CD4-positive, alpha-beta memory T cell (primary cell): ENCODE data around the gene CERS6. TPM values are rescaled to one million over a fixed set of nuclear protein-coding genes. Genes with fewer than 3 reads are reported as not detected.

Experiments used
- CTCF ChIA-PET: fragments of 350-600 bp; sonication (Branson Sonifier 250); formaldehyde crosslinking; loops from one replicate; lab custom pipeline; 2021; ENCODE audit warnings: inconsistent platforms; ENCODE audit not compliant: partially characterized antibody; lab: Charles Lee
- POLR2A ChIA-PET: fragments of 350-600 bp; sonication (Branson Sonifier 250); formaldehyde crosslinking; loops from one replicate; lab custom pipeline; 2021; ENCODE audit not compliant: partially characterized antibody; lab: Charles Lee
- DNase-seq, 5 donors: peaks; one replicate each; pipeline versions ENCODE4 v3.0.0 to v3.0.0-alpha.2; 2020 to 2022; ENCODE audit warnings: mixed read lengths in 1 of 5
- H3K27ac ChIP-seq: one replicate; pipeline ENCODE4 v1.7.0; 2013; ENCODE audit warnings: low read depth, low read length
- H3K27me3 ChIP-seq: 2 replicates; pipeline ENCODE4 v1.7.0; 2013; ENCODE audit warnings: mild to moderate bottlenecking, low read length, moderate library complexity; ENCODE audit not compliant: insufficient read depth
- H3K36me3 ChIP-seq: 2 replicates; pipeline ENCODE4 v1.7.0; 2013; ENCODE audit warnings: mild to moderate bottlenecking, low read length, moderate library complexity; ENCODE audit not compliant: insufficient read depth
- H3K4me1 ChIP-seq: 2 replicates; pipeline ENCODE4 v1.7.0; 2013; ENCODE audit warnings: mild to moderate bottlenecking, low read length, moderate library complexity; ENCODE audit not compliant: insufficient read depth
- H3K4me3 ChIP-seq, 2 donors: one replicate each; pipeline ENCODE4 v1.7.0; 2013; ENCODE audit warnings: low read length in 2 of 2, mild to moderate bottlenecking in 1 of 2
- H3K9me3 ChIP-seq, 2 donors: one replicate each; pipeline ENCODE4 v1.7.0; 2013; ENCODE audit warnings: low read length in 2 of 2, control low read depth in 1 of 2; ENCODE audit not compliant: control insufficient read depth in 1 of 2
- H3K27ac Mint-ChIP-seq, 7 donors: one replicate each; pipeline ENCODE4 v1.8.0; 2020 to 2021; ENCODE audit warnings: mixed read lengths in 7 of 7, mild to moderate bottlenecking in 6 of 7, inconsistent platforms in 3 of 7, moderate library complexity in 3 of 7
- H3K27me3 Mint-ChIP-seq, 2 donors: one replicate each; pipeline ENCODE4 v1.8.0; 2020 to 2021; ENCODE audit warnings: mixed read lengths in 2 of 2
- H3K36me3 Mint-ChIP-seq, 2 donors: one replicate each; pipeline ENCODE4 v1.8.0; 2020 to 2021; ENCODE audit warnings: mixed read lengths in 2 of 2, inconsistent platforms in 1 of 2, mild to moderate bottlenecking in 1 of 2
- H3K4me1 Mint-ChIP-seq, 4 donors: one replicate each; pipeline ENCODE4 v1.8.0; 2020 to 2021; ENCODE audit warnings: mixed read lengths in 4 of 4, mild to moderate bottlenecking in 1 of 4
- H3K4me3 Mint-ChIP-seq, 8 donors: one replicate each; pipeline ENCODE4 v1.8.0; 2020 to 2021; ENCODE audit warnings: mixed read lengths in 8 of 8, mild to moderate bottlenecking in 7 of 8, moderate library complexity in 6 of 8, inconsistent platforms in 3 of 8
- H3K9me3 Mint-ChIP-seq, 8 donors: one replicate each; pipeline ENCODE4 v1.8.0; 2020 to 2021; ENCODE audit warnings: mixed read lengths in 8 of 8, mild to moderate bottlenecking in 5 of 8, inconsistent platforms in 3 of 8, moderate library complexity in 1 of 8
- intact Hi-C: fragments of 100-400 bp; cut with micrococcal nuclease; formaldehyde crosslinking; loops from one replicate; pipeline ENCODE4 v1.15.1; 2023
- polyA plus RNA-seq, 2 donors: library from polyadenylated mRNA; unstranded; fragments of 300-500 nt; fragmentation: Illumina TruSeq; gene quantifications; one replicate each; pipeline ENCODE4 v1.2.3, GENCODE V29; 2021
- total RNA-seq, 2 experiments: library from RNA; stranded (reverse); gene quantifications; one replicate each; pipeline ENCODE4 v1.2.3, GENCODE V29; 2021

The CERS6 gene
- total and polyA plus RNA-seq, 4 experiments from 2014 or later, result 5.1 to 11.3 (median 7.6) TPM

DNA sequence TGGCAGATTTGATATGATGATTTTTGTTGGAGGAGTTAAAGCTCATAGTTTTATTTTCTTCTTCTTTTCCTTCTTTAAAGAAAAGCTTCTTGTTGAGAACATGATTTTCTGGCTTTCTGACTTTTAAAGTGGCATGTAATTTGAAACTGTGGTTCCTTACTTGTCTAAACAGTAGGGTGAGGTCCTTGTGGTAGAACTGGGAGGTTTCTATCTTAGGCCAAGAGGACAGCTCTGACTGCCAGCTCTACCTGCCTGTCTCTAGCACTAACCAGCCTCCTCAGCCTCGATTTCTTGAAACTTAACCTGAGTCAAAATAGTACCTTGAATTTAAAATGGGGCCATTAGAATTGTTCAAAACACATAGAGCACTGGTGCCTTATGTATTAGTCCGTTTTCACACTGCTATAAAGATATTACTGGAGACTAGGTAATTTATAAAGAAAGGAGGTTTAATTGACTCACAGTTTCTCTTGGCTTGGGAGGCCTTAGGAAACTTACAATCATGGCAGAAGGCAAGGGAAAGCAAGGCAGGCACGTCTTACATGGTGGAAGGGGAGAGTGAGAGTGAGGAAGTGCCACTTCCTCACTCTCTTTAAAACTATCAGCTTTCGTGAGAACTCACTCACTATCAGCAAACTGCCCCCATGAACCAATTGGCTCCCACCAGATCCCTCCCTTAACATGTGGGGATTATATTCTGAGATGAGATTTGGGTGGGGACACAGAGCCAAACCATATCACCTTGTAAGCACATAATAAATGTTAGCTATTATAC lies 119.0 kb downstream of the CERS6 start:
- intact Hi-C loops, result no loop called here
- no peaks in the 10 kb centered on the region for H3K36me3 Mint-ChIP-seq
- CTCF ChIA-PET, result interaction anchor here (0.9 kb wide), 1 partner anchor 10 kb away, joined by 5 read pairs; no protein-coding TSS in a partner anchor

DNA sequence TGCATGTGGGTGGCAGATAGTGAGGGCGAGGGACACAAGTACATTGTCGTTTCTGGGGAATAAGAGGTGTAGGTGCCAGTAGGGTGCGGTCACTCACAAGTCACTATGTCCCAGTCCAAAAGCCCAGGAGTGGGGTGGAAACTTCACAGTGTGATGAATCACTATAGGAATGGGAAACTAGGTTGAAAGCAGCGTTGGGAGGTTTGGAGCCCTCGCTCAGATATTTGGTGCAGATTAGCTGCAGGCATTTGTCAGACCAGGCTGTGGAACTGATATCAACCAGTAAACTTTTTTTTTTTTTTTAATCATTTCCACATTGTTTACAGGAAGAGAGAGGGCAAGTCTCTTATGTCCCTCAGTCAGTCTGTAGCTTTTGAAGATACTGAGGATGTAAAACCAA lies 121.8 kb downstream of the CERS6 start:
- DNase-seq, result no peak
- Mint-ChIP-seq H3K4me1 (peaks cover 18 to 29% (median 23%) of the 10 kb centered on the region in 4 donors), H3K36me3 (no peaks in the 10 kb centered on the region), H3K9me3 (peaks cover 0 to 2% (median 0%) of the 10 kb centered on the region in 8 donors), H3K4me3 (no peak overlapping the region), H3K27me3 (no peaks in the 10 kb centered on the region), H3K27ac (no peak overlapping the region)
- H3K9me3 ChIP-seq, result no peaks in the 10 kb centered on the region
- H3K4me1 ChIP-seq, result peaks cover 34% of the 10 kb centered on the region
- H3K36me3 ChIP-seq, result no peaks in the 10 kb centered on the region
- no peak overlapping the region for H3K4me3 ChIP-seq
- ChIA-PET CTCF (interaction anchor here (0.5 to 0.9 kb wide), 3 partner anchors 91 to 261 kb away, joined by 3 read pairs; no protein-coding TSS in a partner anchor), POLR2A (no interaction called here)
- no peaks in the 10 kb centered on the region for H3K27me3 ChIP-seq
- intact Hi-C loops, result no loop called here
- H3K27ac ChIP-seq, result no peak overlapping the region

More for the DNA sequence above, 119.0 kb downstream of the CERS6 start:
- Mint-ChIP-seq H3K4me1 (peaks cover 0 to 15% (median 8%) of the 10 kb centered on the region in 4 donors), H3K4me3 (no peak overlapping the region), H3K9me3 (peaks cover 0 to 2% (median 0%) of the 10 kb centered on the region in 8 donors), H3K27me3 (no peaks in the 10 kb centered on the region), H3K27ac (peak overlapping the region in 5 of 7 donors; percentile 4 to 62 (median 43))
- Histone ChIP-seq H3K9me3 (no peaks in the 10 kb centered on the region), H3K27ac (no peak overlapping the region), H3K36me3 (no peaks in the 10 kb centered on the region), H3K4me1 (peaks cover 11% of the 10 kb centered on the region), H3K27me3 (no peaks in the 10 kb centered on the region), H3K4me3 (no peak overlapping the region)
- POLR2A ChIA-PET, result interaction anchor here (0.5 kb wide), 1 partner anchor 146 kb away, joined by 3 read pairs; no protein-coding TSS in a partner anchor
- DNase-seq, result no peak

DNA sequence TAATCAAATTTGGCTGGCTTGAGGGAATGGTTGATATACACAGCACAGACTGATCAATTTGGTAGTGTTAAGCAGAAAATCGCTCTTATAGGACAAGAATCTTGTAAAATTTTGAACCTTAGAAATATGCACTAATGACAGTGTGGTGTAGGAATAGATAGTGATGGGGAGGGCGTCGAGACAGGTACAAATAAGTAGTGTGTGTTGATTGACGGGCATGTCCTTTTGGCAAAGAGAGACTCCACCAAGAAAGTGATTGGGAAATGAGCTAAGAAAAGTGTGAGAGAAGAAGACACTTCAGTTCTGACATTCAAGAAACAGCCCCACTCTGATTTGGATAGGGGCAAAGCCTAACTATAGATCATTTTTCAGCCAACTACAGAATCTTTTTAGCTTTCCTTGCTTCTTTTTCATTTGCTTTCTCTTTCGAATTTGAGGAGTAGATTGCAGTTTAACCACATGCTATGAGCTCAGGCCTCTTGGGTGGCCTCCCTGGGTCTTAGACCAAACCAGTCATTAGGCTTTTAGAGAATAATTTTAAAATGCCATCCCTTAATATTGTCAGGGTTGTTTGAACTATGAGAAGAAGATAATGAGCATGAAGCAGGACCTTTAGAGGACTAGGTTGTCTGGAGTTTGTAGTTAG lies 127.1 kb downstream of the CERS6 start:
- ChIA-PET CTCF (no interaction called here), POLR2A (no interaction called here)
- no peaks in the 10 kb centered on the region for H3K9me3 Mint-ChIP-seq
- DNase-seq, result no peak
- H3K4me3 Mint-ChIP-seq, result peak overlapping the region in 5 of 8 donors; percentile 11 to 59 (median 43)
- H3K36me3 Mint-ChIP-seq, result peaks cover 0 to 4% of the 10 kb centered on the region in 2 donors
- H3K27me3 ChIP-seq, result no peaks in the 10 kb centered on the region
- no peaks in the 10 kb centered on the region for H3K9me3 ChIP-seq
- H3K27me3 Mint-ChIP-seq, result no peaks in the 10 kb centered on the region
- H3K27ac Mint-ChIP-seq, result peak overlapping the region in 4 of 7 donors; percentile 14 to 28 (median 16)
- H3K4me1 ChIP-seq, result peaks cover 34% of the 10 kb centered on the region
- no peak overlapping the region for H3K27ac ChIP-seq
- H3K36me3 ChIP-seq, result no peaks in the 10 kb centered on the region
- peaks cover 27 to 39% (median 32%) of the 10 kb centered on the region in 4 donors for H3K4me1 Mint-ChIP-seq
- intact Hi-C loops, result no loop called here
- H3K4me3 ChIP-seq, result no peak overlapping the region

DNA sequence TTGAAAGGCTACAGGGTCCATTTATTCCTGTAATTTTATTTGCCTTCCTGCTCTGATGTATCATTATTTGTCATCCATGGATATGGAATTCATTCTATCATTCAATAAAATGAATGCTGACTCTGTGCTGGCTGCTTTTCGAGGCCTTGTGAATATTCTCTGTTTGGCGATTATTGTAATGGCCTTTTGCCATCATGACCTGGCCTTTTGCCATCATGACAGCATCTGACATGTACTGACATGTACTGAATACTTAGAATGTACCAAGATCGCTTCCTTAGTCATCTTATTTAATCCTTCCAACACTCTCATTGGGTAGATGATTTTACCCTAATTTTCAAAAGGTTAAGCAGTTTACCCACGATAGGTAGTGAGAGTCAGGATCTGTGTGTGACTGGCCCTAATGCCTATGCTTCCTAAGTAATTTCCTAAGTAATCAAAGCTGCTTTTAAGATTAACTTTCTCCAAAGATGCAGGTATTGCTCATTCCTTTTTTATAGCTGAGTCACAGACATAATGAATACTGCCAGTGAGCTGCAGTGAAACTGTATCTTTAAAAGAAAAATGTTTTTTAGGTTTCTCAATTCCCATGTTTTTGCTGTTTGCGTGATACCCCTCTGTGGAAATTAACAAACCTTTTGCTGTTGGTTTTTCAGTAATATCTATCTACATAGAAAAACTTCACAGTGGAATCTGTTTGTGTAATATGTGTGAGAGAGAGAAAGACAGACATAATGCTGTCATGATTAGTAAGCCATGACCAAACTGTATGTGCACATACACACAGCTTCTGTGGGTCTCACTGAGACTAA lies 127.8 kb downstream of the CERS6 start:
- H3K4me1 Mint-ChIP-seq, result peaks cover 27 to 39% (median 31%) of the 10 kb centered on the region in 4 donors
- no peaks in the 10 kb centered on the region for H3K27me3 ChIP-seq
- H3K4me3 Mint-ChIP-seq, result peak overlapping the region in 1 of 8 donors; percentile 23
- peak overlapping the region in 2 of 7 donors; percentile 16 to 32 for H3K27ac Mint-ChIP-seq
- ChIA-PET CTCF (interaction anchor here (1.9 kb wide), 1 partner anchor 9 kb away, joined by 5 read pairs; no protein-coding TSS in a partner anchor), POLR2A (no interaction called here)
- peaks cover 31% of the 10 kb centered on the region for H3K4me1 ChIP-seq
- H3K4me3 ChIP-seq, result no peak overlapping the region
- intact Hi-C loops, result no loop called here
- no peaks in the 10 kb centered on the region for H3K9me3 ChIP-seq
- H3K36me3 Mint-ChIP-seq, result peaks cover 0 to 4% of the 10 kb centered on the region in 2 donors
- no peaks in the 10 kb centered on the region for H3K27me3 Mint-ChIP-seq
- no peaks in the 10 kb centered on the region for H3K9me3 Mint-ChIP-seq
- no peak for DNase-seq
- H3K27ac ChIP-seq, result no peak overlapping the region
- H3K36me3 ChIP-seq, result no peaks in the 10 kb centered on the region

DNA sequence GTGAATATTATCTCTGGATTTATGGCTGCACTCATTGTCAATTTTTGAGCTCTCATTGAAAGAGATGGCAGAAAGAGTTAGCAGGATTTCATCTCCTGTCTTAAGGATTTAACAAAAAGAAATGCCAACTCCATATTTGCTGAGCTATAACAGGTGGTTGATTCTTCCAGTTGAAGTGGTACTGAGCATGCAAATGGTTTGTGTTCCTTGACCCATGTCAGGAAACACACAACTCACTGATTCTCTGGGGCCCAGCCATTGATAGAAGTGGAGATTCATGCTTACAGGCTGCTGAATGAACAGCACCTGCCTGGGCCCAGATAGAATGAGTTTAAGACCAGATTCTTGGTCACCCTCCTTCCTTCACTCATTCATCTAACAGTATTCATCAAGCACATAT lies 128.8 kb downstream of the CERS6 start:
- no peaks in the 10 kb centered on the region for H3K27me3 ChIP-seq
- H3K27ac ChIP-seq, result no peak overlapping the region
- H3K36me3 ChIP-seq, result no peaks in the 10 kb centered on the region
- Mint-ChIP-seq H3K36me3 (peaks cover 0 to 4% of the 10 kb centered on the region in 2 donors), H3K27me3 (no peaks in the 10 kb centered on the region), H3K4me3 (no peak overlapping the region), H3K27ac (no peak overlapping the region), H3K9me3 (no peaks in the 10 kb centered on the region), H3K4me1 (peaks cover 24 to 36% (median 30%) of the 10 kb centered on the region in 4 donors)
- no peak overlapping the region for H3K4me3 ChIP-seq
- ChIA-PET POLR2A (no interaction called here), CTCF (interaction anchor here (1.9 kb wide), 1 partner anchor 10 kb away, joined by 5 read pairs; no protein-coding TSS in a partner anchor)
- peaks cover 31% of the 10 kb centered on the region for H3K4me1 ChIP-seq
- no peaks in the 10 kb centered on the region for H3K9me3 ChIP-seq
- no peak for DNase-seq
- intact Hi-C loops, result no loop called here

DNA sequence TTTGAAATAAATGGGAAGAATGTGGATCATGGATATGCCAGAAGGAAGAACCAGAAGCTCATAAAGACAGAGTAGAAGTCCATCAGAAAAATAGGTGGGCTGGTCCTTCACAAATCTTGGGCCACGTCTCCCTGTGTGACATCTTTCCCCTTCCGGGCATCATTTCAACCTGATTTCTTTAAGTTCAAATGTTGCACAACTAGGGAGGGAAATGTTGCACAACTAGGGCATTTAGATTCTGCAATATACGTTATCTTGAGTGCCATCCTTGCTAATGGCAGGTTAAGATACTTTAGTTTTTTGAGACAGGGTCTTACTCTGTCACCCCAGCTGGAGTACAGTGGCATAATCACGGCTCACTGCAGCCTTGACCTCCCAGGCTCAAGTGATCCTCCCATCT lies 129.6 kb downstream of the CERS6 start:
- peaks cover 0 to 4% of the 10 kb centered on the region in 2 donors for H3K36me3 Mint-ChIP-seq
- intact Hi-C loops, result no loop called here
- DNase-seq, result no peak
- ChIA-PET POLR2A (no interaction called here), CTCF (interaction anchor here (1.9 kb wide), 1 partner anchor 11 kb away, joined by 5 read pairs; no protein-coding TSS in a partner anchor)
- H3K4me1 Mint-ChIP-seq, result peaks cover 24 to 34% (median 27%) of the 10 kb centered on the region in 4 donors
- Histone ChIP-seq H3K4me3 (no peak overlapping the region), H3K36me3 (no peaks in the 10 kb centered on the region), H3K27me3 (no peaks in the 10 kb centered on the region), H3K9me3 (no peaks in the 10 kb centered on the region), H3K27ac (no peak overlapping the region), H3K4me1 (peaks cover 28% of the 10 kb centered on the region)
- H3K27me3 Mint-ChIP-seq, result no peaks in the 10 kb centered on the region
- no peaks in the 10 kb centered on the region for H3K9me3 Mint-ChIP-seq
- no peak overlapping the region for H3K4me3 Mint-ChIP-seq
- no peak overlapping the region for H3K27ac Mint-ChIP-seq
